Endodermal cell (in vitro differentiated cells): Measurements from ENCODE around the gene S100A10. TPM values are rescaled to one million over a fixed set of nuclear protein-coding genes. Genes with fewer than 3 reads are reported as not detected.

Experiments used
- DNase-seq: peaks from one replicate; pipeline ENCODE4 v3.0.0-alpha.2; 2017
- H3K27ac ChIP-seq: 2 replicates; pipeline ENCODE4 v1.5.1; 2013; ENCODE audit warnings: mild to moderate bottlenecking, low read depth, low read length, moderate library complexity
- H3K27me3 ChIP-seq: 2 replicates; pipeline ENCODE4 v1.6.1; 2013; ENCODE audit warnings: mild to moderate bottlenecking, low read length, moderate library complexity; ENCODE audit not compliant: insufficient read depth, control insufficient read depth, poor library complexity, severe bottlenecking
- H3K36me3 ChIP-seq: 2 replicates; pipeline ENCODE4 v1.7.0; 2013; ENCODE audit warnings: mild to moderate bottlenecking, low read length, moderate library complexity; ENCODE audit not compliant: control insufficient read depth, insufficient read depth
- H3K4me1 ChIP-seq: one replicate; pipeline ENCODE4 v1.7.0; 2013; ENCODE audit warnings: low read length; ENCODE audit not compliant: control insufficient read depth, insufficient read depth
- H3K4me3 ChIP-seq: 2 replicates; pipeline ENCODE4 v1.5.1; 2013; ENCODE audit warnings: mild to moderate bottlenecking, low read length, moderate library complexity
- H3K9ac ChIP-seq: 2 replicates; pipeline ENCODE4 v1.6.1; 2013; ENCODE audit warnings: mild to moderate bottlenecking, low read length, moderate library complexity; ENCODE audit not compliant: poor library complexity, severe bottlenecking; ENCODE audit errors: extremely low read depth
- H3K9me3 ChIP-seq: 2 replicates; pipeline ENCODE4 v1.6.1; 2013; ENCODE audit warnings: mild to moderate bottlenecking, low read length, moderate library complexity; ENCODE audit not compliant: control insufficient read depth
- H3K27ac Mint-ChIP-seq: 2 replicates; pipeline ENCODE4 v1.8.0; 2020; ENCODE audit warnings: mixed read lengths
- H3K27me3 Mint-ChIP-seq: 2 replicates; pipeline ENCODE4 v1.8.0; 2021; ENCODE audit warnings: mild to moderate bottlenecking, mixed read lengths; ENCODE audit not compliant: insufficient read depth
- H3K36me3 Mint-ChIP-seq: 2 replicates; pipeline ENCODE4 v1.8.0; 2020; ENCODE audit warnings: low read depth, mixed read lengths
- H3K4me1 Mint-ChIP-seq: 2 replicates; pipeline ENCODE4 v1.8.0; 2020; ENCODE audit warnings: mixed read lengths
- H3K4me3 Mint-ChIP-seq: 2 replicates; pipeline ENCODE4 v1.8.0; 2020; ENCODE audit warnings: mild to moderate bottlenecking, moderate library complexity, mixed read lengths
- H3K9me3 Mint-ChIP-seq: 2 replicates; pipeline ENCODE4 v1.8.0; 2020; ENCODE audit warnings: mild to moderate bottlenecking, mixed read lengths
- CTCF ChIP-seq: fragments of 200-600 bp; sonication (generic); conservative IDR thresholded peaks from 2 replicates; pipeline ENCODE4 v1.5.0; 2021; ENCODE audit warnings: antibody characterized with exemption, mild to moderate bottlenecking
- WGBS, 2 experiments: methylation state at CpG; one replicate each; pipeline versions ENCODE4 v1.1.5 to v1.1.7; 2013; ENCODE audit warnings: missing lambda C conversion rate in 2 of 2, mixed read lengths in 1 of 2; ENCODE audit not compliant: insufficient coverage in 1 of 2, insufficient read length in 1 of 2; 5-methylcytosine and 5-hydroxymethylcytosine counted together
- total RNA-seq, 2 donors: library from RNA; stranded (reverse); fragmentation: NEBNext Ultra II Directional in 1 of 2; extraction: Animal tissue kit (Norgen Biotek cat#: 25700) in 1 of 2; gene quantifications; 2 replicates in 1 of 2; 3 replicates in 1 of 2; pipeline ENCODE4 v1.2.1, GENCODE V29; 2021

Gene S100A10
- total RNA-seq, 2 donors from 2014 or later, result 352 to 880 TPM

DNA sequence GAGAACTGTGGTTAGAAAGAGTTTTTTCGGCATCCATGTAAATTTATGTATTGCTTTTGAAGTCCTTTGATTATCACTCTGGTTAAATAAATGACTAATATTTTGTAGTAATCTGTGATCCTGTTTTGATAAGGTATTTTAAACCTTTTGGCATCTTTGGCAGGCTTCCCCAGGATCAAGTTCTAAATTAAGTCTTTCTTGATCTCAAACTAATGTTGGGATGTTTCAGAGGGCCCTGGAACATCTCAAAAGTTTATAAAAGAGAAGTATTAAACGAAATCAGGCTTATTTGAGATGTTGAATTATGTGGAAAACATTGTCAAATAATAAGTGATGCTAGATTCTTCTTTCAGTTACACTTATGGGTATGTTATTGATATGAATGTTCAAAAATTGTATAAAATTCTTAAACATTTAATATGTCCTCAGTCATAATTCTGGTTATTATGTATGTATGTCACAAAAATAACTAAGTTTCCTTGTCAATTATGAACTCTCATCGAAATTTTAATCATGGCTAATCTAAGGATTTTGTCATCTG lies 36.6 kb downstream of the S100A10 start:
- H3K27ac ChIP-seq, result no peak overlapping the region
- no peaks in the 10 kb centered on the region for H3K36me3 ChIP-seq
- no peak for DNase-seq
- TF ChIP-seq CTCF, result no peak
- H3K4me3 ChIP-seq, result no peak overlapping the region
- no peak overlapping the region for H3K27ac Mint-ChIP-seq
- no peaks in the 10 kb centered on the region for H3K36me3 Mint-ChIP-seq
- H3K27me3 ChIP-seq, result peaks cover 42% of the 10 kb centered on the region
- H3K9me3 Mint-ChIP-seq, result no peaks in the 10 kb centered on the region
- no peak overlapping the region for H3K4me3 Mint-ChIP-seq
- WGBS, 2 experiments, result 75 to 87% methylated on average over 2 to 3 of the region's 3 CpGs
- no peaks in the 10 kb centered on the region for H3K9me3 ChIP-seq
- peaks cover 8% of the 10 kb centered on the region for H3K4me1 ChIP-seq
- H3K4me1 Mint-ChIP-seq, result peaks cover 25% of the 10 kb centered on the region
- H3K27me3 Mint-ChIP-seq, result peaks cover 21% of the 10 kb centered on the region
- no peak overlapping the region for H3K9ac ChIP-seq

DNA sequence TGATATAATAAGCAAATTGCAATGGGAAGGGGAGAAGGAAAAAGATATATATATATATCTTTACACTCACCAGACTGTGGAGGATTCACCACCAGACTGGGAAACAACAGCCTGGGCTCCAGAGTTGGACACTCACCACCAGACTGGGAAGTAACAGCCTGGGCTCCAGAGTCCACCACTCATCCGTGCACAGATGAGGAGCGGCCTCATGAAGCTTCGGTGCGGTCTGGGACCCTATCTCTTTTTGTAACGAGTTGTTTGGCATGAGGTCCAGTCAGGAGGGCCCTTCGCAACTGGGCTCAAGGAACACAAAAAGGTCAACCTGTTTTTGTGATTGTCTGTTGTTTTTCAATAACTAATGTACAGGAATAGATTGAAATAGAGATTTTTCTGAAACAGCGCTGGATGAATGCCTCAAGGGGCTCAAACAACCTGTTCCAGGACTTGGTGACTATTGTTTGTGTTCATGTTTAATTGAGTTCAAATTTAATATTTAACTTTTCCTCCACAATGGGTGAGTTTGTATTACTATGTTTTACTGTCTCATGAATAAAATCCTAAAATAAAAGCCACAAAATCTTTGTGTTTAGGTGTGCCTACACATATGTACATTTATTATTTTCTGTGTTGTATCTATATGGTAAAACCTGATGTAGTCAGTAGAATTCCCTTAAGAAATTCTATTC lies 40.1 kb downstream of the S100A10 start:
- peaks cover 22% of the 10 kb centered on the region for H3K27me3 Mint-ChIP-seq
- Histone ChIP-seq H3K27ac (no peak overlapping the region), H3K9ac (no peak overlapping the region), H3K9me3 (no peaks in the 10 kb centered on the region), H3K36me3 (no peaks in the 10 kb centered on the region), H3K27me3 (peaks cover 16% of the 10 kb centered on the region), H3K4me3 (no peak overlapping the region), H3K4me1 (no peaks in the 10 kb centered on the region)
- H3K9me3 Mint-ChIP-seq, result no peaks in the 10 kb centered on the region
- DNase-seq, result no peak
- 93 to 97% methylated on average over 7 of the region's 7 CpGs for WGBS, 2 experiments
- H3K4me3 Mint-ChIP-seq, result no peak overlapping the region
- no peak overlapping the region for H3K27ac Mint-ChIP-seq
- H3K4me1 Mint-ChIP-seq, result peaks cover 3% of the 10 kb centered on the region
- H3K36me3 Mint-ChIP-seq, result no peaks in the 10 kb centered on the region
- TF ChIP-seq CTCF, result no peak

- no peak overlapping the region for H3K27ac ChIP-seq
- no peak overlapping the region for H3K27ac Mint-ChIP-seq
- H3K4me1 ChIP-seq, result no peaks in the 10 kb centered on the region
- H3K36me3 ChIP-seq, result no peaks in the 10 kb centered on the region
- H3K4me3 Mint-ChIP-seq, result no peak overlapping the region
- no peak overlapping the region for H3K9ac ChIP-seq
- H3K4me3 ChIP-seq, result no peak overlapping the region
- TF ChIP-seq CTCF, result no peak
- peaks cover 9% of the 10 kb centered on the region for H3K27me3 ChIP-seq
- H3K36me3 Mint-ChIP-seq, result no peaks in the 10 kb centered on the region
- H3K27me3 Mint-ChIP-seq, result peaks cover 22% of the 10 kb centered on the region
- DNase-seq, result no peak
- no peaks in the 10 kb centered on the region for H3K9me3 ChIP-seq
- H3K4me1 Mint-ChIP-seq, result peaks cover 3% of the 10 kb centered on the region
- 93% methylated on average over 1 of the region's 1 CpG; no CpG with 5 or more reads in 1 of the 2 experiments for WGBS, 2 experiments
- H3K9me3 Mint-ChIP-seq, result no peaks in the 10 kb centered on the region
These were observed 40.8 kb downstream of the S100A10 start for GRCh38 chr1:151952811-151953210.
